Fibroblast of lung (primary cell): Measurements from ENCODE around the gene SLC66A1. TPM values are rescaled to one million over a fixed set of nuclear protein-coding genes. Genes with fewer than 3 reads are reported as not detected.

ENCODE experiments used
- DNase-seq, 2 donors: peaks; one replicate each; pipeline versions ENCODE4 v3.0.0 to v3.0.0-alpha.2; 2010; ENCODE audit warnings: low read depth in 2 of 2
- H2AFZ ChIP-seq: 2 replicates; pipeline ENCODE4 v1.5.1; 2012; ENCODE audit warnings: low read length, control low read depth, inconsistent platforms
- H3K27ac ChIP-seq: 2 replicates; pipeline ENCODE4 v1.5.1; 2011; ENCODE audit warnings: low read length, control low read depth; ENCODE audit not compliant: insufficient read depth
- H3K27me3 ChIP-seq: 2 replicates; pipeline ENCODE4 v1.5.1; 2011; ENCODE audit warnings: mild to moderate bottlenecking, low read length; ENCODE audit not compliant: control insufficient read depth, insufficient read depth
- H3K36me3 ChIP-seq: 2 replicates; pipeline ENCODE4 v1.5.1; 2011; ENCODE audit warnings: low read length; ENCODE audit not compliant: control insufficient read depth, insufficient read depth
- H3K4me1 ChIP-seq: 2 replicates; pipeline ENCODE4 v1.5.1; 2011; ENCODE audit warnings: low read length; ENCODE audit not compliant: control insufficient read depth, insufficient read depth; ENCODE audit errors: extremely low read depth
- H3K4me2 ChIP-seq: 2 replicates; pipeline ENCODE4 v1.5.1; 2011; ENCODE audit warnings: low read length, control low read depth; ENCODE audit not compliant: insufficient read depth; ENCODE audit errors: extremely low read depth
- H3K4me3 ChIP-seq, 4 experiments: fragments of 200-600 bp in 1 of 4; sonication (generic) in 1 of 4; replicated peaks in 1 of 4; 2 replicates each; pipeline ENCODE4 v1.5.1; 2011 to 2016; ENCODE audit warnings: low read length in 4 of 4, low read depth in 3 of 4, mild to moderate bottlenecking in 3 of 4, control low read depth in 2 of 4, inconsistent platforms in 1 of 4, mixed read lengths in 1 of 4; ENCODE audit not compliant: insufficient read depth in 1 of 4; ENCODE audit errors: control extremely low read depth in 1 of 4
- H3K79me2 ChIP-seq: 2 replicates; pipeline ENCODE4 v1.5.1; 2012; ENCODE audit warnings: mild to moderate bottlenecking, low read length, inconsistent platforms; ENCODE audit not compliant: control insufficient read depth, insufficient read depth
- H3K9ac ChIP-seq: 2 replicates; pipeline ENCODE4 v1.5.1; 2011; ENCODE audit warnings: mild to moderate bottlenecking, low read length, control low read depth; ENCODE audit not compliant: insufficient read depth
- H3K9me3 ChIP-seq: 2 replicates; pipeline ENCODE4 v1.5.1; 2012; ENCODE audit warnings: low read depth, low read length; ENCODE audit not compliant: control insufficient read depth, insufficient read depth
- H4K20me1 ChIP-seq: 2 replicates; pipeline ENCODE4 v1.5.1; 2011; ENCODE audit warnings: low read length; ENCODE audit not compliant: control insufficient read depth, insufficient read depth; ENCODE audit errors: extremely low read depth
- CTCF ChIP-seq, 2 donors: IDR thresholded peaks in 1 of 2; conservative IDR thresholded peaks in 1 of 2; 1 replicate in 1 of 2; 2 replicates in 1 of 2; pipeline ENCODE4 v1.5.1; 2011 to 2012; ENCODE audit warnings: low read length in 2 of 2, control low read depth in 1 of 2, inconsistent platforms in 1 of 2, low read depth in 1 of 2, mild to moderate bottlenecking in 1 of 2
- EZH2 ChIP-seq: IDR thresholded peaks from 2 replicates; pipeline ENCODE4 v1.5.1; 2012; ENCODE audit warnings: low read length, control low read depth, mild to moderate bottlenecking; ENCODE audit errors: missing control alignments
- polyA plus RNA-seq, 2 donors: library from polyadenylated mRNA; depleted of rRNA in 1 of 2; stranded (reverse) in 1 of 2; unstranded in 1 of 2; fragments of >200 nt; gene quantifications; 2 replicates each; pipeline ENCODE4 v1.2.1, GENCODE V29; 2011 to 2012; ENCODE audit warnings: missing spikeins in 1 of 2
- total RNA-seq: library from RNA; depleted of rRNA; stranded (reverse); fragments of >200 nt; gene quantifications from 2 replicates; pipeline ENCODE4 v1.2.1, GENCODE V29; 2014

Gene SLC66A1
- total and polyA plus RNA-seq, 2 donors (not counting 1 experiment from before 2014, with no cell fraction given), result 7.1 to 18.3 TPM

- no peak for TF ChIP-seq EZH2
- TF ChIP-seq CTCF (conservative IDR thresholded peaks at IDR 0.05 in 1 of 2, IDR thresholded peaks at IDR 0.05 in 1 of 2; ENCODE audit: low read depth in 1 of 2, low read length in 2 of 2), result no peak
- H3K27me3 ChIP-seq, result no peaks in the 10 kb centered on the region
- H3K4me1 ChIP-seq, result peaks cover 24% of the 10 kb centered on the region
- H3K79me2 ChIP-seq, result peaks cover 30% of the 10 kb centered on the region
- H3K4me3 ChIP-seq, result peak overlapping the region; percentile 60 to 79 (median 70)
- peak overlapping the region; percentile 98 for H3K4me2 ChIP-seq
- H3K9me3 ChIP-seq, result no peaks in the 10 kb centered on the region
- H3K36me3 ChIP-seq, result peaks cover 5% of the 10 kb centered on the region
- H3K27ac ChIP-seq, result peak overlapping the region; percentile 61
- no peak overlapping the region for H2AFZ ChIP-seq
- no peak for DNase-seq
- H4K20me1 ChIP-seq, result no peaks in the 10 kb centered on the region
- H3K9ac ChIP-seq, result peak overlapping the region; percentile 91
Observed at GRCh38 chr1:19310720-19311502, 1.2 kb upstream of the SLC66A1 start.

GRCh38 chr1:19311503-19311930 is 609 bp upstream of the SLC66A1 start:
- peak overlapping the region; percentile 60 to 79 (median 70) for H3K4me3 ChIP-seq
- H3K36me3 ChIP-seq, result peaks cover 3% of the 10 kb centered on the region
- no peaks in the 10 kb centered on the region for H3K27me3 ChIP-seq
- H3K9ac ChIP-seq, result peak overlapping the region; percentile 91
- peak overlapping the region; percentile 53 for H2AFZ ChIP-seq
- peak overlapping the region; percentile 98 for H3K4me2 ChIP-seq
- TF ChIP-seq EZH2, result no peak
- no peak for TF ChIP-seq CTCF (conservative IDR thresholded peaks at IDR 0.05 in 1 of 2, IDR thresholded peaks at IDR 0.05 in 1 of 2; ENCODE audit: low read depth in 1 of 2, low read length in 2 of 2)
- H3K4me1 ChIP-seq, result peaks cover 24% of the 10 kb centered on the region
- DNase-seq, result no peak
- peaks cover 30% of the 10 kb centered on the region for H3K79me2 ChIP-seq
- H3K9me3 ChIP-seq, result no peaks in the 10 kb centered on the region
- H4K20me1 ChIP-seq, result no peaks in the 10 kb centered on the region
- H3K27ac ChIP-seq, result peak overlapping the region; percentile 61

GRCh38 chr1:19312782-19313635 is 883 bp downstream of the SLC66A1 start:
- TF ChIP-seq EZH2, result no peak
- TF ChIP-seq CTCF (conservative IDR thresholded peaks at IDR 0.05 in 1 of 2, IDR thresholded peaks at IDR 0.05 in 1 of 2; ENCODE audit: low read depth in 1 of 2, low read length in 2 of 2), result no peak
- Histone ChIP-seq H3K4me1 (peaks cover 24% of the 10 kb centered on the region), H3K79me2 (peaks cover 30% of the 10 kb centered on the region), H2AFZ (peak overlapping the region; percentile 49), H4K20me1 (no peaks in the 10 kb centered on the region), H3K27ac (peak overlapping the region; percentile 88), H3K36me3 (peaks cover 6% of the 10 kb centered on the region), H3K9me3 (no peaks in the 10 kb centered on the region), H3K27me3 (no peaks in the 10 kb centered on the region), H3K4me3 (peak overlapping the region; percentile 59 to 78 (median 72)), H3K9ac (peak overlapping the region; percentile 87), H3K4me2 (peak overlapping the region; percentile 97)
- DNase-seq, result no peak
